GM20431 (cell line): Measurements from ENCODE around the gene CYLD.

ENCODE experiments used
- in situ Hi-C: fragments of 300-500 bp; cut with MseI, MboI; formaldehyde crosslinking; loops from one replicate; pipeline ENCODE4 v1.15.0; 2020; ENCODE audit warnings: low sequenced_read_pairs; ENCODE audit not compliant: unreplicated experiment

Gene CYLD

GRCh38 chr16:50774405-50774804 lies 32.5 kb downstream of the CYLD start:
- in situ Hi-C loops = no loop called here

GRCh38 chr16:50774960-50775359 lies 33.1 kb downstream of the CYLD start:
- in situ Hi-C loops = no loop called here

- in situ Hi-C loops = no loop called here
Observed at GRCh38 chr16:50776037-50776436, 34.2 kb downstream of the CYLD start.

- in situ Hi-C loops = no loop called here
Observed at GRCh38 chr16:50778284-50779163, 36.6 kb downstream of the CYLD start.

- in situ Hi-C loops = no loop called here
Observed at GRCh38 chr16:50781043-50781442, 39.2 kb downstream of the CYLD start.

DNA sequence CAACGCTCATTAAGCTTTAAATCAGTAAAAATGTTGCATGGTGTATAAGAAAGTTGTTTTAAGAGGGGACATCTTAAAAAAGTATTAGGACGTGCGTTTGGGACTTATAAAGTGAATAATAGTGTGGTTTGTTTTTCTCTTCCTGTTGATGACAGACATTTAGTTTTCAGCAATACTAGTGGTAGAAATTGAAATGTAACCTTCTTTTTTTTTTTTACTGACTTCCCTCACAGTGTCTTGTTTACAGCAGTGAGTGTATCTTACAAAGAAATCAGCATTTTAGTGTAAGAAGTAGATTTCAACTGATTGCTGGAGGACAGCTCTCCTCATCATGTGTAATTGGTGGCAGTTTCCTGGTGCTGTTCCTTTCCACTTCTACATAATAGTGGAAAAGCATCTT lies 39.6 kb downstream of the CYLD start:
- in situ Hi-C loops = no loop called here

GRCh38 chr16:50789757-50790156 lies 47.9 kb downstream of the CYLD start:
- in situ Hi-C loops = no loop called here

DNA sequence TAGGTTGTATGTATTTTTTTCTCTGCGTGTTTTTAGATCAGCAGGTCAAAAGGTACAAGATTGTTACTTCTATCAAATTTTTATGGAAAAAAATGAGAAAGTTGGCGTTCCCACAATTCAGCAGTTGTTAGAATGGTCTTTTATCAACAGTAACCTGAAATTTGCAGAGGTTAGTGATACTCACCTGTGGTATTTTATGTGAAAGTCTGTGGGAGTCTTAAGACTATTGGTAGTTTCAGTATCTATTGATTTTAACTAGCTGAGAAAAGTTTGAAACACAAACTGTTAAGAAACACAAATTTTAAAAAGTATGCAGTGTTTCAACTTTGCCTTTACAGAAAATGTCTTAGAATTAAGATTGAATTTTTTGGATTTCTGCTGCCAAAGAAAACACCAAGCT lies 49.6 kb downstream of the CYLD start:
- in situ Hi-C loops = no loop called here

GRCh38 chr16:50796829-50797228 lies 54.9 kb downstream of the CYLD start:
- in situ Hi-C loops = no loop called here

- in situ Hi-C loops = no loop called here
Observed at GRCh38 chr16:50797456-50797855, 55.6 kb downstream of the CYLD start.

DNA sequence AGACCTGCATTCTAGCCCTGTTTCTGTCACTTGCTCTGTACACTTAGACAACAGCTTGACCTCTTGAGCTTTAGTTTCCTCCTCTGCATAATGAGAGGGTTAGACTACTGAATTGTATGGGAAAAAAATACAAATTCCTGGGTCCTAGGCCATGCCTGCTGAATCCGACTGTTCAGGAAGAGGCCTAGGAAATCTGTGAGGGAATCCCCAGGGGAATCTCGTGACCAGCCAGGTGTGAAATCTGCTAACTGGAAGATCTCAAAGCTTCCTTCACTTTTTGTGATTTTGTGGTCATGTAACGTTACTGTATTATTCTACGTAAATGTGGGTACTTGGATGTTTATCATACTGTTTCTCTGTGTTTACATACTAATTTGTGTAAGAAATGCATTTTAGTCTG lies 58.2 kb downstream of the CYLD start:
- in situ Hi-C loops = loop anchor here (25.0 kb wide), 1 partner anchor 413 kb away; no protein-coding TSS in a partner anchor

DNA sequence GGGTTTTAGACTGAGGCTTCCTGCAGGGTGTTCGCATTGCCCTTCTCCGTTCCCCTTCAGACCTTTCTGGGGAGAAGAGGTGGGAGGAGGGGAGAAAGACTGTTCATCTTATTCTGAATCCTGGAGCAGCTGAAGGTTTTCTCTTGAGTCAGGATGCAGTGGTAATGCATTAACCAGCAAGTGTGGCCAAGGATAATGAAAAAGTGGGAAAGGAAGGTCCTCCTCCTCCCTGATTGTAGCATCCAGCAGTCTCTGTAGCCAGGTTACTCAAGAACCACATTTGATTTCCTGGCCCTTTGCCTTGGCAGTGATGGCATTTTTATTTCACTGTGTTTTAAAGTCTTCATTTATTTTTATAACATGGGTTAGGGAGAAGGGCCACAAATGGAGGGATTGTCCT lies 59.1 kb downstream of the CYLD start:
- in situ Hi-C loops = loop anchor here (25.0 kb wide), 1 partner anchor 414 kb away; no protein-coding TSS in a partner anchor

GRCh38 chr16:50802000-50802399 lies 60.1 kb downstream of the CYLD start:
- in situ Hi-C loops = loop anchor here (25.0 kb wide), 1 partner anchor 415 kb away; no protein-coding TSS in a partner anchor

DNA sequence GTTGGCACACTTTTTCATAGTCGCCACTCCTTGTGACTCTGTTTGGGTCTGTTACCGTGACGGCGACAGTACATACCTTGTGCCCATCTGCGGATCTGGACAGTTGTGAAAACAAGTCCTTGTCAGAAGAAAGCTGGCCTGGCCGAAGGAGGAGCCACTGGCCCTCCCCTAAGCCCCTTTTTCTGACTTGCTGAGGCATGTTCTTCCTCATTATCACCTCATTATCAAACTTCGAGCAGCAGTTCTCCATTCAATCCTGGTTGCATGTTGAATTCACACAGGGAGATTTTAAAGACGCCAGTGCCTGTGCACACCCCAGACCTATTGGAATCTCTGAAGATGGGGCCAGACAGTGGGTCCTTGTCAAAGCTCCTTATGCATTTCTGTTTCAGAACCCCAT lies 61.1 kb downstream of the CYLD start:
- in situ Hi-C loops = loop anchor here (25.0 kb wide), 1 partner anchor 416 kb away; no protein-coding TSS in a partner anchor

DNA sequence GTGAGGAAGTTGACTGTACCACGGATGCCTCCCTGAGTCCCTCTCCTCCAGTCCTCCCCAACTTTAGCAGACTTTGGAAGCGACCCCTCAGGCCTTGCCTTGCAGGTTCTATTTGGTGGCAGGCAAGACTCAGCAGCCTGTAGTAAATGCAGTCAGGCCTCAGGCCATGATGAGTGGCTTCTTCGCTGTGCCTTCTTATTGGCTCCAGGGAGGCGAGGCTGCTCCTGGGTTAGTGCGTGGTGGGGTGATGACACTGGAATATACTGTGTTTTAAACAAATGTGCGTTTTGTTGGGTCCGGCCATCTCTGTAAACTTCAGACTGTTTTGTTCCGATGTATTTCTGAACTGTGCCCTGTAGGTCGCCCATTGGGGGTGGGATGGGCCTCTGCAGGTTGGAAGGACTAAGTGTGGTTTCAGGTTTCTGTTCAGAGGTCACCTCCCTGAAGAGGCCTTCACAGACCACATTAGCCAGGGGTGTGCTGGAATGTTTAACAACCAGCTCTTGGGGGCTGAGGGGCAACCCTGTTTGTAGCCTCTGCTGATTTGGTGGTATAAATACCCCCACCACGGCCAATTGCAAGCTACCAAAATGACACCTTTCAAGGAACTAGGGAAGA lies 62.5 kb downstream of the CYLD start:
- in situ Hi-C loops = loop anchor here (25.0 kb wide), 1 partner anchor 417 kb away; no protein-coding TSS in a partner anchor

- in situ Hi-C loops = loop anchor here (25.0 kb wide), 1 partner anchor 419 kb away; no protein-coding TSS in a partner anchor
Observed at GRCh38 chr16:50806099-50807062, 64.5 kb downstream of the CYLD start.

- in situ Hi-C loops = loop anchor here (25.0 kb wide), 1 partner anchor 422 kb away; no protein-coding TSS in a partner anchor
Observed at GRCh38 chr16:50808929-50809538, 67.1 kb downstream of the CYLD start.

GRCh38 chr16:50809561-50809960 lies 67.7 kb downstream of the CYLD start:
- in situ Hi-C loops = loop anchor here (25.0 kb wide), 1 partner anchor 422 kb away; no protein-coding TSS in a partner anchor

GRCh38 chr16:50810241-50810965 lies 68.5 kb downstream of the CYLD start:
- in situ Hi-C loops = loop anchor here (25.0 kb wide), 1 partner anchor 423 kb away; no protein-coding TSS in a partner anchor
